Measurements from ENCODE around the gene CABCOCO1.

Gene CABCOCO1

GRCh38 chr10:61787170-61787569, 124.4 kb downstream of the CABCOCO1 start:
- no peak for DNase-seq

DNA sequence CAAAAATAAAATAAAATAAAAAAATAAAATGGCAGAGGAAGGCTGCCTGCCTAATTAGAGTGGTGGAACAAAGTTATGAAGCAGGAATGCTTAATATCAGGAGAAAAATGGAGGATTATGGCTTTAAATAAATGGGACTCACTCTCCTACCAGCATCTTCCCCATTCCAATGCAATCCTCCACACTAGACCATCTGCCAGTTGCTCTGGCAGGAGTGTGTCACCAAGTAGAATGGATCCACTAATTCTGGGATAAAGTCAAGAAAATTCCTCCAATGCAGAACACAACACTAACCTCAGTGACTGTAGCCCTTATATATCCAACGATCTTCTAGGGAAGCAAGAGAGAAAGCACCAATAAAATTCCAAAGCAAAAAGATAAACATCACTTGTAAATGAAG, 126.3 kb downstream of the CABCOCO1 start:
- no peak for DNase-seq

GRCh38 chr10:61791216-61791615, 128.5 kb downstream of the CABCOCO1 start:
- DNase-seq: no peak

DNA sequence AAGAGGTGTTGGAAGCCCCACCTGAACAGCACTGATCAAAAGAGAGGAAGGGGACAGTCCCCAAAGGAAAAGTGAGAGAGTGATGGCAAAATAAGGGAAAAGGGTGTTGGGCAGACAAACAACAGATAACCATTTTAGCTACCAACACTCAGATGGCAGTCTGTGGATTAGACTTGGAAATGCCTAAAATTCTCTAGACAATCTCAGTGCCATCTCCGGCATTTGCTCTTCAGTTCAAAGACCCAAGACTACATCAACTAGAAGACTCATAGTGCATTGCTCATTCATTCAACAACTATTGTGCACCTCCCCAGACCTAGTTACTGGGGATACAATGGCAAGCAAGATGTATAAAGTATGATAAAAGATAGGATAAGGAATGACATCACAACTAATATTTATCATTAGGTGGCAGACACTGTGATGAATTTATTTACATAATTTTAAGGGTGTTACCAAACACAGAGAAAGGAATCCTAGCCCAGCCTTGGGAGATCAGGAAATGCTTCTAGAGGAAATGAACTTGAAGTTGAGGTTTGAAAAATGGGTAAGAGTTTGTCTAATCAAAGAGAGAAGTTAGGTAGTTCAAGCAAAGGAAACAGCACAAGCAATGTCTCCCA, 129.5 kb downstream of the CABCOCO1 start:
- no peak for DNase-seq

DNA sequence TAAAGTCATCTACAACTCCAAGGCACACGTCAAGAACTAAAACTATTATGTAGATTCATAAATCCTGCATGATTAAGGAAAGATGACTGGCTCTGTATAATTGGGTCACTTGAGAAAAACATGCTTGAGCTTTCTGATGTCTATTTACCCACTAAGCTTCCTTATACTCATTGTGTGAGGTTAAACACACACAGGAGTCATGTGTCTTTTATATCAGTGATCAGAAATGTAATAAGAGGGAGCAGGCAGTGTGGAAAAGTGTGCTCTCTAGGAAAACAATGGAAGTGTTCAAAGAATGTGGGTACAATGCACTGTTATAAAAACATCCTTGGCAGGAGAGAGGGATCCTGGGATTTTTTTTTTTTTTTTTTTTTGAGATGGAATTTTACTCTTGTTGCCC, 130.2 kb downstream of the CABCOCO1 start:
- no peak for DNase-seq

GRCh38 chr10:61793760-61794703, 131.3 kb downstream of the CABCOCO1 start:
- DNase-seq: peak; percentile 31

DNA sequence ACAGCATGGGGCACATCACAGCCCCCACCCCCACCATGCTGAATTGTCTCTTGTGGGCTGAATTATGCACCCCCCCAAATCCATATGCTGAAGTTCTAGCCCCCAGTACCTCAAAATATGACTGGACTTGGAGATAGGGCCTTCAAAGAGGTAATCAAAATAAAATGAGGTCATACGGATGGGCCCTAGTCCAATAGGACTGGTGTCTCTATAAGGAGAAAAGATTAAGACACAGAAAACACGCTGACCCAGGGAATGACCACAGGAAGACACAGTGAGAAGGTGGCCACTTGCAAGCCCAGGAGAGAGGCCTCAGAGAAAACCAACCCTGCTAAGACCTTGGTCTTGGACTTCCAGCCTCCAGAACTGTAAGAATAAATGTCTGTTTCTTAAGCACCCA, 132.4 kb downstream of the CABCOCO1 start:
- DNase-seq: no peak

DNA sequence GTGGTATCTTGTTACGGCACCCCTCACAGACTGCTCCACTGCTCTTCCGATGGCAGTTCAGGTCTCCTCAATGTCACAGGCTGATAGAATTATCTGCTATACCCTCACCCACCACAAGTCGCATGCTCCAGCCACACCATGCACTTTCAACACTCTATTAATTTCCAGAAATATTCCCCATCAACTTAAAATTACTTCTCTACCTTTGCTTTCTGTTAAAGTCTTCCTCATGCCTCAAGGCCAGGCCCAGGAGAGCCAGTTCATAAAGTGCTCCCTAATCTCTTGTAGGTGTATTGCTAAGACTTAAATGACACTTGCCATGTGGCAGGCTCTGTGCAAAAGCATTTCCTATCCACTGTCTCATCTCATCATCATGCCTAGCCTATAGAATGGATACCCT, 132.8 kb downstream of the CABCOCO1 start:
- DNase-seq: no peak

DNA sequence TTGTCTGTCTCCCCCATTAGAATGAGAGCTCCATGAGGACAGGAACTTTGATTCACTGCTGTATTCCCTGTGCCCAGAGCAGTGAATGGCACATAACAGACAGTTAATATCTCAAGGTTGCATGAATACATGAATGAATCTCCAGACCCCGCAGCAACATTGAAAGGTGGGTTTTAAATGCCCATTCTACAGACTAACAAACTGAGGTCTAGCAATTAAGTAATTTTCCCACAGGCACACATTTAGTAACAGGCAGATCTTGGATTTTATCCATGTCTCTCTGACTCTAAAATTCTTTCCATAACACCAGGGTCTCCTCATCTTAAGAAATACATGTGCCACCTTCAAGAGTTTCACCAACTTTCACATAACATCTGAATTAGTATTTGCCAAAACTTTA, 134.1 kb downstream of the CABCOCO1 start:
- DNase-seq: no peak

GRCh38 chr10:61797304-61798153, 134.8 kb downstream of the CABCOCO1 start:
- no peak for DNase-seq

- DNase-seq: no peak
Observed at GRCh38 chr10:61798713-61799112, 136.0 kb downstream of the CABCOCO1 start.

GRCh38 chr10:61801484-61801883, 138.8 kb downstream of the CABCOCO1 start:
- no peak for DNase-seq

DNA sequence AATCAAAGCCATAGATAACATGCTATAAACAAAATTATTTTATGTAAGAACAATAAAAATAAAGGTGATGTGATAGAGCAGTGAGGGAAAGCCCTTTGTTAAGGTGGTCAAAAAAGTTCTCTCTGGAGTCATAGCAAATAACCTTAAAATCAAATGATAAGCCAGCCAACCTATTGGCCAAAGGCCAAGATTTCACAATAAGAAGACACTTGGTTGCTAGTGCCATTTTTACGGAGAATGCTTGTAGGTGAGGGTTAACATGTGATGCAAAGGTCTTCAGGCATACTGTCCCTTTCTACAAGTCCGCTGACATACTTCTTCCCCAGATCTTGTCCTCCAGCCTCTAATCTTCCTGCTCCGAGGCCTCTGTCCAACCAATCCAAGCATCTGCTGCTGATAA, 140.5 kb downstream of the CABCOCO1 start:
- DNase-seq: no peak

- no peak for DNase-seq
Observed at GRCh38 chr10:61804414-61804813, 141.7 kb downstream of the CABCOCO1 start.

DNA sequence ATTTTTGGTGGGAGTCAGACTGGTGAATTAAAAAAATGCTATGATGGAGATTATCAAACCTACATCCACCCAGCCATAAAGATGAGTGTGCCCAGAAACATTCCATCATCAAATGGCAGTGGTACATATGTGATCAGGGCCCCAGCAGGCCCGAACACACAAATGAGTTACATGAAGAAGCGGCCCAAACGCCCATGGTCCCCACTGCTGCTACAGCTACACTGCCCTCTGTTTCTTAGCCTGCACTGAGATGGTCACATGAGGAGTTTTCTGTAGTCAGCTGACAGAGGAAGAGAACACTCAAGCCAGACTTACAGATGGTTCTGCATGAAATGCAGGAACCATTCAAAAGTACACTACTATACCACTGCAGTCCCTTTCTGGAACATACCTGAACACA, 142.4 kb downstream of the CABCOCO1 start:
- DNase-seq: no peak

DNA sequence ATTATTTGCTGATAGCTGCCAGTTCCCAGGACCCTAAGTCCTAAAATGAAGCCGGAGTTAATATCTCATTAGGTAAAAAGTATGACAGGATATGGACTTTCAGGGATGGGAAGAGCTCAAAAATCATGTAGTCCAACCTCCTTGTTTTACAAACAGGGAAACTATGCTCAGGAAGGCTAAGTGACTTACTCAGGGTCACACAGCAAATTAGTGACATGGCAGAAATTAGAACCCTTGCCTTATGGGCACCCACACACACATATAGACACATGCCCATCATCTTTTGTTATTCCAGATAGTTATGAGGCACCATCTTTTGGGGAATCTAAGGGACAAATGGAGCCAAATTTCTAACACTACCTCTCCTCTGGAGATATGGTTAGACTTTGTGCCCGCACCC, 147.5 kb downstream of the CABCOCO1 start:
- DNase-seq: no peak

DNA sequence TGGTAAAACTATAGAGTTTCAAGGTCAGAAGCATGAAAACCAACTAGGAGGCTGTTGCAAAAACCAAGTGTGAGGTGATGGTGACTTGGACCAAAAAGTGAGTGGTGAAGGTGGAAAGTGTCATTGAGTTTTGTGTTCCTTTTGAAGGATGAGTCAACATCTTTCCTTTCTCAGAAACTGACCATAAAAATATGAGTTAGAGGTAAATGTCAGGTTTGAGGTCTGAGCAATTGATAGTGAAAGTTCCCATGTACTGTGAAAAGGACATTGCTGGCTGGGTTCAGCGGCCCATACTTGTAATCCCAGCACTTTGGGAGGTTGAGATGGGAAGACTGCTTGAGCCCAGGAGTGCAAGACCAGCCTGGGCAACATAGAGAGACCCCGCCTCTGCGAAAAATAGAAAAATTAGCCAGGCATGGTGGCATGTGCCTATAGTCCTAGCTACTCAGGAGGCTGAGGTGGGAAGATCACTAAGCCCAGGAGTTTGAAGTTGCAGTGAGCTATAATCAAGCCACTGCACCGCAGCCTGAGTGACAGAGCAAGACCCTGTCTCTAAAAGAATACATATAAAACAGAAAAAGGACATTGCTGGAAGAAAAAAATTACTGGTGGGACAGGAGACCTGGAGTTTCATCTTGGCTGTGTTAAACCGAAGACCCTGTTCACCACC, 149.5 kb downstream of the CABCOCO1 start:
- no peak for DNase-seq

GRCh38 chr10:61812920-61813319, 150.2 kb downstream of the CABCOCO1 start:
- no peak for DNase-seq

DNA sequence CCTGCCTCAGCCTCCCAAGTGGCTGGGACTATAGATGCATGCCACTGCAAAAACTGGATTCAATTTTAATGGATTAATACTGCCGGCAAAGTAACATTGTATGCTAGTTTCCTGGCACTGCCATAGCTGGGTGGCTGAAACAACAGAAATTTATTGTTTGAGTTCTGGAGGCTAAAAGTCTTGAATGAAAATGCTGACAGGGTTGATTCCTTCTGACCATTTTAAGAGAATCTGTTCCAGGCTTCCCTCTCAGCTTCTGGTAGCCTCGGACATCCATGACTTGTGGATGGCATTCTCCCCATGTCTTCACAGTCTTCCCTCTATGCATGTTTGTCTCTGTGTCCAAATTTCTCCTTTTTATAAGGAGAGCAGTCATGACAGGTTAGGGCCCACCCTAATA, 151.4 kb downstream of the CABCOCO1 start:
- no peak for DNase-seq

- DNase-seq: no peak
Observed at GRCh38 chr10:61815496-61815895, 152.8 kb downstream of the CABCOCO1 start.

Measured in NCI-H187 treated with DMSO at 0.1 percent for 48 hours (cell line).